Effector memory CD4-positive, alpha-beta T cell (primary cell): ENCODE results near the gene SRF.

Experiments used
- DNase-seq, 3 donors: peaks; one replicate each; pipeline ENCODE4 v3.0.0-alpha.2; 2020
- H3K27ac ChIP-seq: 2 replicates; pipeline ENCODE4 v1.7.0; 2013; ENCODE audit warnings: mild to moderate bottlenecking, low read length, moderate library complexity; ENCODE audit not compliant: insufficient read depth, poor library complexity, severe bottlenecking
- H3K27me3 ChIP-seq: replicated peaks from 2 replicates; pipeline ENCODE4 v1.7.0; 2013; ENCODE audit warnings: mild to moderate bottlenecking, low read length; ENCODE audit not compliant: insufficient read depth, control insufficient read depth, poor library complexity, severe bottlenecking
- H3K36me3 ChIP-seq: 2 replicates; pipeline ENCODE4 v1.7.0; 2013; ENCODE audit warnings: mild to moderate bottlenecking, low read length, moderate library complexity; ENCODE audit not compliant: control insufficient read depth, insufficient read depth
- H3K4me1 ChIP-seq: 2 replicates; pipeline ENCODE4 v1.7.0; 2013; ENCODE audit warnings: low read length, mild to moderate bottlenecking; ENCODE audit not compliant: control insufficient read depth, insufficient read depth, poor library complexity, severe bottlenecking
- H3K4me3 ChIP-seq: 2 replicates; pipeline ENCODE4 v1.7.0; 2013; ENCODE audit warnings: low read length, low read depth, mild to moderate bottlenecking; ENCODE audit not compliant: insufficient read depth, poor library complexity, severe bottlenecking
- H3K9me3 ChIP-seq: 2 replicates; pipeline ENCODE4 v1.7.0; 2013; ENCODE audit warnings: mild to moderate bottlenecking, low read length, moderate library complexity; ENCODE audit not compliant: control insufficient read depth

The SRF gene

GRCh38 chr6:43192911-43193310 lies 21.8 kb downstream of the SRF start:
- Histone ChIP-seq H3K9me3 (no peaks in the 10 kb centered on the region), H3K27me3 (no peaks in the 10 kb centered on the region), H3K4me3 (no peak overlapping the region), H3K36me3 (peaks cover 61% of the 10 kb centered on the region), H3K4me1 (no peaks in the 10 kb centered on the region), H3K27ac (no peak overlapping the region)
- no peak for DNase-seq

- no peaks in the 10 kb centered on the region for H3K27me3 ChIP-seq
- H3K4me3 ChIP-seq = no peak overlapping the region
- H3K27ac ChIP-seq = no peak overlapping the region
- DNase-seq = no peak
- H3K36me3 ChIP-seq = peaks cover 51% of the 10 kb centered on the region
- no peaks in the 10 kb centered on the region for H3K4me1 ChIP-seq
- no peaks in the 10 kb centered on the region for H3K9me3 ChIP-seq
Measured at GRCh38 chr6:43193929-43194328, 22.9 kb downstream of the SRF start.

- H3K4me3 ChIP-seq = no peak overlapping the region
- DNase-seq = no peak
- no peaks in the 10 kb centered on the region for H3K4me1 ChIP-seq
- no peaks in the 10 kb centered on the region for H3K9me3 ChIP-seq
- no peaks in the 10 kb centered on the region for H3K27me3 ChIP-seq
- peaks cover 61% of the 10 kb centered on the region for H3K36me3 ChIP-seq
- no peak overlapping the region for H3K27ac ChIP-seq
Measured at GRCh38 chr6:43196337-43196736, 25.3 kb downstream of the SRF start.

GRCh38 chr6:43199912-43200311 lies 28.8 kb downstream of the SRF start:
- Histone ChIP-seq H3K4me3 (no peak overlapping the region), H3K27me3 (no peaks in the 10 kb centered on the region), H3K4me1 (no peaks in the 10 kb centered on the region), H3K36me3 (peaks cover 49% of the 10 kb centered on the region), H3K27ac (no peak overlapping the region), H3K9me3 (no peaks in the 10 kb centered on the region)
- DNase-seq = no peak

GRCh38 chr6:43200541-43200940 lies 29.5 kb downstream of the SRF start:
- Histone ChIP-seq H3K4me3 (no peak overlapping the region), H3K27me3 (no peaks in the 10 kb centered on the region), H3K36me3 (peaks cover 43% of the 10 kb centered on the region), H3K4me1 (no peaks in the 10 kb centered on the region), H3K9me3 (no peaks in the 10 kb centered on the region), H3K27ac (no peak overlapping the region)
- DNase-seq = no peak

GRCh38 chr6:43202451-43202850 lies 31.4 kb downstream of the SRF start:
- Histone ChIP-seq H3K36me3 (peaks cover 28% of the 10 kb centered on the region), H3K4me3 (no peak overlapping the region), H3K27ac (no peak overlapping the region), H3K27me3 (no peaks in the 10 kb centered on the region), H3K9me3 (no peaks in the 10 kb centered on the region), H3K4me1 (no peaks in the 10 kb centered on the region)
- DNase-seq = no peak

- Histone ChIP-seq H3K4me3 (no peak overlapping the region), H3K4me1 (no peaks in the 10 kb centered on the region), H3K27me3 (no peaks in the 10 kb centered on the region), H3K9me3 (no peaks in the 10 kb centered on the region), H3K27ac (no peak overlapping the region), H3K36me3 (peaks cover 25% of the 10 kb centered on the region)
- DNase-seq = no peak
Measured at GRCh38 chr6:43203029-43203717, 32.1 kb downstream of the SRF start.

- Histone ChIP-seq H3K36me3 (peaks cover 25% of the 10 kb centered on the region), H3K27me3 (no peaks in the 10 kb centered on the region), H3K27ac (no peak overlapping the region), H3K9me3 (no peaks in the 10 kb centered on the region), H3K4me1 (no peaks in the 10 kb centered on the region), H3K4me3 (no peak overlapping the region)
- no peak for DNase-seq
Measured at GRCh38 chr6:43203718-43204095, 32.6 kb downstream of the SRF start.

GRCh38 chr6:43204271-43205105 lies 33.4 kb downstream of the SRF start:
- Histone ChIP-seq H3K27me3 (no peaks in the 10 kb centered on the region), H3K27ac (no peak overlapping the region), H3K36me3 (peaks cover 25% of the 10 kb centered on the region), H3K4me3 (no peak overlapping the region), H3K9me3 (no peaks in the 10 kb centered on the region), H3K4me1 (no peaks in the 10 kb centered on the region)
- no peak for DNase-seq

GRCh38 chr6:43205849-43206248 lies 34.8 kb downstream of the SRF start:
- H3K9me3 ChIP-seq = no peaks in the 10 kb centered on the region
- H3K36me3 ChIP-seq = peaks cover 14% of the 10 kb centered on the region
- H3K27ac ChIP-seq = no peak overlapping the region
- H3K4me3 ChIP-seq = no peak overlapping the region
- DNase-seq = no peak
- H3K27me3 ChIP-seq = no peaks in the 10 kb centered on the region
- H3K4me1 ChIP-seq = no peaks in the 10 kb centered on the region
